LNCaP clone FGC (cell line): Measurements from ENCODE around the gene TOE1.
"Not testable (repeated sequence)": the region's sequence is repeated elsewhere in the genome, so short reads cannot be mapped to it uniquely, and the experiment has no call there.

Source experiments
- DNase-seq: peaks from one replicate; pipeline ENCODE4 v3.0.0-alpha.2; 2011; ENCODE audit warnings: low read depth
- H3K4me3 ChIP-seq: 2 replicates; pipeline ENCODE4 v1.5.1; 2011; ENCODE audit warnings: mild to moderate bottlenecking, low read depth, low read length, control low read depth
- TF ChIP-seq, protein P1 (sequence below): IDR thresholded peaks from 2 replicates; pipeline ENCODE4 v1.5.1; 2012; ENCODE audit warnings: mild to moderate bottlenecking; ENCODE audit not compliant: control insufficient read depth, insufficient read depth; ENCODE audit errors: extremely low read depth

The TOE1 gene

GRCh38 chr1:45339789-45340558 is at the start of gene TOE1, which contains the start of gene MUTYH:
TOE1 (plus strand) TSS chr1:45340170; CDS start chr1:45340253, 83 bp downstream.
MUTYH (minus strand) TSS chr1:45340440; CDS start chr1:45334505, 5,935 bp downstream.
- H3K4me3 ChIP-seq: peak within 1 kb of the TSS; percentile 87
- DNase-seq: peak; percentile 79
- TF ChIP-seq, protein P1, sequence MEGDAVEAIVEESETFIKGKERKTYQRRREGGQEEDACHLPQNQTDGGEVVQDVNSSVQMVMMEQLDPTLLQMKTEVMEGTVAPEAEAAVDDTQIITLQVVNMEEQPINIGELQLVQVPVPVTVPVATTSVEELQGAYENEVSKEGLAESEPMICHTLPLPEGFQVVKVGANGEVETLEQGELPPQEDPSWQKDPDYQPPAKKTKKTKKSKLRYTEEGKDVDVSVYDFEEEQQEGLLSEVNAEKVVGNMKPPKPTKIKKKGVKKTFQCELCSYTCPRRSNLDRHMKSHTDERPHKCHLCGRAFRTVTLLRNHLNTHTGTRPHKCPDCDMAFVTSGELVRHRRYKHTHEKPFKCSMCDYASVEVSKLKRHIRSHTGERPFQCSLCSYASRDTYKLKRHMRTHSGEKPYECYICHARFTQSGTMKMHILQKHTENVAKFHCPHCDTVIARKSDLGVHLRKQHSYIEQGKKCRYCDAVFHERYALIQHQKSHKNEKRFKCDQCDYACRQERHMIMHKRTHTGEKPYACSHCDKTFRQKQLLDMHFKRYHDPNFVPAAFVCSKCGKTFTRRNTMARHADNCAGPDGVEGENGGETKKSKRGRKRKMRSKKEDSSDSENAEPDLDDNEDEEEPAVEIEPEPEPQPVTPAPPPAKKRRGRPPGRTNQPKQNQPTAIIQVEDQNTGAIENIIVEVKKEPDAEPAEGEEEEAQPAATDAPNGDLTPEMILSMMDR: no peak

- DNase-seq, H3K4me3 ChIP-seq: not testable (repeated sequence)
Observed at GRCh38 chr1:45291002-45291401, 49.0 kb upstream of the TOE1 start.

DNA sequence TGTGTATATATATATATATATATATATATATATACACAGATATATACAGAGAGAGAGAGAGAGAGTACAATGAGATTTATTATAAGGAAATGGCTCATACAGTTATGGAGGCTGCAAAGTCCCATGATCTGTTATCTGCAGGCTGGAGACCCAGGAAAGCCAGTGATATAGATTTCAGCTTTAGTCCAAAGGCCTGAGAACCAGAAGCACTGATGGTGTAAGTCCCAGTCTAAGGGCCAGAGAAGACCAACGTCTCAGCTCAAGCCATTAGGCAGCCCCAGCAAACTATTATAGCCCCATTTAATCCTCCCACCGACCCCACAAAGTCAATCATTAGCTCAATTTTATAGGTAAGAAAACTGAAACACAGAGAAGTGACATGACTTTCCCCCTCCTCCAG is 48.3 kb upstream of the TOE1 start:
- TF ChIP-seq, protein P1: no peak
- DNase-seq: no peak
- no peak overlapping the region for H3K4me3 ChIP-seq

GRCh38 chr1:45297666-45298356 is 42.2 kb upstream of the TOE1 start:
- H3K4me3 ChIP-seq: no peak overlapping the region
- no peak for DNase-seq
- TF ChIP-seq, protein P1: no peak

DNA sequence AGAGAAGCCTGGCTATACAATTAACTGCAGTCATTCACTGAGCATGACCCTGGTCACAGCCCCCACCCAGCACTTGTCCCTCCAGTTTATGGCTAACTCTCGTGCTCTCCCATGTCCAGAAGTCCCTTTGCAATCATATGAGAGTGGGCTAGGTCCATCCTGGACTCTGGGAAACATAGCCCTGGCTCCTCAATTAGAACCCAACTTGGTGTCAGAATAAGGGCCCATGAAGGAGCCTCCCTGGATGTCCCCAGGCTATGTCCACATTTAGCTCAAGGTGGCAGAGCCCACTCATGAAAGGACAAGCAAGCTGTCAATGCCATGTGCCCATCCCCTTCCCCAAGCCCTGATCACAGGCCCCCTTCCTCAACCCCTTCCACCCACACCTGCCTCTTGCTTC is 40.7 kb upstream of the TOE1 start:
- DNase-seq: no peak
- no peak overlapping the region for H3K4me3 ChIP-seq
- TF ChIP-seq, protein P1: no peak

DNA sequence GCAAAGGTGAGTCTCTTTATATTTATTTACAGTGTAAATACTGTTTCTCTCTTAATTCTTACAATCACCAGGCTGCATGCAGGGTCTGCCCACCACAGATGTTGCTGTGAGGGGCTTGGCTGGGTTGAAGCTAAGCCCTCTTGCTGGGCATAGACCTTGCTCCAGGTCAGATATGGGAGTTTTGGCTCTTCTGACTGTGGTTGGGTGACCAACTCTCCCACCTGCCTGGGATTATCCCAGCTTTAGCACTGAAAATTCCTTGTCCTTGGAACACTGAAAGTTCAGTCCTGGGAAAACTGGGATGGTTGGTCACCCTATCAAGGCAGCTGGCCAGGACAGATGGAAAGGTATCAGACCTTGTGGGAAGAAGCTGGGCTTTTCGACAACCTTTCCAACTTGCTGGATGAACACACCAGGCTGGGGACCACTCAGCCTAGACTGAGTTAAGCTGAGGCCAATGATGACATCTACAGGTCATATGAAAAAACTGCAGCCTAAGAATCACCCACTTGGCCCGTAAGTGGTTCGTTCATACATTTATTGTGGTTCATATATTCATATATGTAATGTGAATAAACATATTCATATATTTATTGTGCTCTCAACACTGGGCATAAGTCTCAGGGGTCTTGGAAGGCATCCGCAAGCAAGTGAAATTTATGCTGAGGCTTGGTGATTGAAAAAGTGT is 39.8 kb upstream of the TOE1 start:
- H3K4me3 ChIP-seq: no peak overlapping the region
- peak; percentile 48 for DNase-seq
- TF ChIP-seq, protein P1: peak; percentile 81

- TF ChIP-seq, protein P1: no peak
- H3K4me3 ChIP-seq: no peak overlapping the region
- no peak for DNase-seq
Observed at GRCh38 chr1:45300669-45300997, 39.3 kb upstream of the TOE1 start.
